Renal cortex interstitium (tissue), 11 donors: ENCODE data around the gene CASQ1. TPM values are rescaled to one million over a fixed set of nuclear protein-coding genes. Genes with fewer than 3 reads are reported as not detected.

Experiments used
- DNase-seq, 11 donors: peaks; one replicate each; pipeline ENCODE4 v3.0.0-alpha.2; 2013; ENCODE audit warnings: low read depth in 9 of 11, low spot score in 4 of 11; ENCODE audit errors: extremely low read depth in 1 of 11
- polyA plus RNA-seq, 3 donors: library from polyadenylated mRNA; unstranded; fragments of 120-200 nt; gene quantifications; one replicate each; pipeline ENCODE4 v1.2.1, GENCODE V29; 2013; ENCODE audit not compliant: insufficient read length in 3 of 3

CASQ1 gene
- polyA plus RNA-seq, 3 donors = 0.20 to 0.65 (median 0.33) TPM

DNA sequence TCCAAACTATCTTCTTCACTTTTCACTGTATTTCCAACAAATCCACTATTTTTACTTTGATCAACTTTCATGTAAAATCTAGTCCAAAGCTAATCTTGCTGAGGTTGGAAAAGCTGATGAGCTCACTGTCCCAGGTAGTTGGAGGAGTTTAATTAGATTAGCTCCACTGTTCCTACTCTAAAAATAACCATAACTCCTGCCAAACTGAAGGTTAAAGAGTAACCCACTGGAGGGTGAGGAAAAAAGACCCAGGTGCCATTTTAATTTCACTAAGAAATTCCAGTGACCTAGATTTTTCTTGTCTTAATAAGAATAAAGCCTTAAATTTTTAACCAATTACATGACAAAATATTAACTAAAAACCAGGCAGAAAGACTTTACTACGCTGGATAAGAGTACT is 56.7 kb downstream of the CASQ1 start:
- peak in 1 of 11 donors; percentile 18 for DNase-seq

- DNase-seq = no peak
Measured at GRCh38 chr1:160251011-160251410, 60.6 kb downstream of the CASQ1 start.

Other genes starting within 250 kb of the CASQ1 start
- 10 to 100 TPM; 12.7 to 19.9 (median 18.1) TPM for gene IGSF9, start 245.0 kb upstream of the CASQ1 start, polyA plus RNA-seq
- gene SLAMF9, start 236.3 kb upstream of the CASQ1 start, polyA plus RNA-seq = not detected
- 10 to 100 TPM; 11.7 to 13.0 (median 12.4) TPM for gene PIGM, start 158.6 kb upstream of the CASQ1 start, polyA plus RNA-seq
- gene KCNJ10, start 120.4 kb upstream of the CASQ1 start, polyA plus RNA-seq = 10 to 100 TPM; 19.8 to 25.3 (median 20.0) TPM
- gene KCNJ9, start 109.0 kb upstream of the CASQ1 start, polyA plus RNA-seq = under 1 TPM; 0.05 to 0.13 (median 0.09) TPM
- gene IGSF8, start 92.0 kb upstream of the CASQ1 start, polyA plus RNA-seq = 10 to 100 TPM; 26.0 to 40.5 (median 37.1) TPM
- gene ATP1A2, start 74.8 kb upstream of the CASQ1 start, polyA plus RNA-seq = 1 to 10 TPM; 4.2 to 4.9 (median 4.7) TPM
- gene ATP1A4, start 39.0 kb upstream of the CASQ1 start, polyA plus RNA-seq = under 1 TPM; 0.11 to 0.32 (median 0.12) TPM
- gene PEA15, start 14.8 kb downstream of the CASQ1 start, polyA plus RNA-seq = 100 to 1,000 TPM in 1 of 3 donors, 10 to 100 TPM in 2; 86.8 to 117 (median 99.7) TPM
- 100 to 1,000 TPM; 200 to 285 (median 205) TPM for gene DCAF8, start 72.0 kb downstream of the CASQ1 start, polyA plus RNA-seq
- 10 to 100 TPM; 79.0 to 88.5 (median 80.8) TPM for gene PEX19, start 94.6 kb downstream of the CASQ1 start, polyA plus RNA-seq
- 100 to 1,000 TPM; 157 to 174 (median 165) TPM for gene COPA, start 152.7 kb downstream of the CASQ1 start, polyA plus RNA-seq
- gene NCSTN, start 152.8 kb downstream of the CASQ1 start, polyA plus RNA-seq = 100 to 1,000 TPM; 150 to 170 (median 150) TPM
- gene NHLH1, start 176.5 kb downstream of the CASQ1 start, polyA plus RNA-seq = under 1 TPM; 0.09 to 0.24 (median 0.12) TPM
- 10 to 100 TPM; 31.7 to 35.3 (median 35.0) TPM for gene VANGL2, start 210.0 kb downstream of the CASQ1 start, polyA plus RNA-seq